Fibroblast of skin of left quadriceps (primary cell): ENCODE measurements around the gene SUGP1.
A peak's percentile ranks its signal among the peaks of the same experiment; 100 is the strongest.
"Not testable (repeated sequence)": the region's sequence is repeated elsewhere in the genome, so short reads cannot be mapped to it uniquely, and the experiment has no call there.

Experiments used
- DNase-seq, 2 experiments: peaks; one replicate each; pipeline ENCODE4 v3.0.0-alpha.2; 2013; ENCODE audit warnings: low read depth in 2 of 2

Gene SUGP1

GRCh38 chr19:19320361-19321140 is at the start of gene SUGP1, which contains the start of gene MAU2:
SUGP1 (minus strand) TSS chr19:19320509; CDS start chr19:19320496, 13 bp downstream.
MAU2 (plus strand) TSS chr19:19320829; CDS start chr19:19320860, 31 bp downstream.
- DNase-seq, result peak; percentile 78

- DNase-seq, result no peak
Measured at GRCh38 chr19:19368087-19368486, 47.8 kb upstream of the SUGP1 start.

GRCh38 chr19:19366434-19367396 is 46.4 kb upstream of the SUGP1 start:
- peak; percentile 13 to 20 for DNase-seq

- no peak for DNase-seq
Measured at GRCh38 chr19:19362075-19362474, 41.8 kb upstream of the SUGP1 start.

GRCh38 chr19:19361075-19361594 is 40.8 kb upstream of the SUGP1 start:
- DNase-seq, result peak; percentile 66 to 74

- no peak for DNase-seq
Measured at GRCh38 chr19:19356901-19357566, 36.7 kb upstream of the SUGP1 start.

- DNase-seq, result no peak
Measured at GRCh38 chr19:19356500-19356899, 36.2 kb upstream of the SUGP1 start.

- no peak for DNase-seq
Measured at GRCh38 chr19:19355606-19356139, 35.4 kb upstream of the SUGP1 start.

GRCh38 chr19:19354932-19355331 is 34.6 kb upstream of the SUGP1 start:
- no peak for DNase-seq

- no peak for DNase-seq
Measured at GRCh38 chr19:19354007-19354406, 33.7 kb upstream of the SUGP1 start.

- no peak for DNase-seq
Measured at GRCh38 chr19:19352823-19353222, 32.5 kb upstream of the SUGP1 start.

- DNase-seq, result not testable (repeated sequence)
Measured at GRCh38 chr19:19350756-19351155, 30.4 kb upstream of the SUGP1 start.

- no peak for DNase-seq
Measured at GRCh38 chr19:19349365-19349764, 29.1 kb upstream of the SUGP1 start.

- DNase-seq, result no peak
Measured at GRCh38 chr19:19348266-19348665, 28.0 kb upstream of the SUGP1 start.

GRCh38 chr19:19347401-19348110 is 27.2 kb upstream of the SUGP1 start:
- no peak for DNase-seq

- DNase-seq, result no peak
Measured at GRCh38 chr19:19345970-19346369, 25.7 kb upstream of the SUGP1 start.

- no peak for DNase-seq
Measured at GRCh38 chr19:19345232-19345631, 24.9 kb upstream of the SUGP1 start.

GRCh38 chr19:19343762-19344161 is 23.5 kb upstream of the SUGP1 start:
- no peak for DNase-seq

- DNase-seq, result no peak
Measured at GRCh38 chr19:19343016-19343362, 22.7 kb upstream of the SUGP1 start.

GRCh38 chr19:19342086-19343015 is 22.0 kb upstream of the SUGP1 start:
- no peak for DNase-seq
